SK-N-MC (cell line): ENCODE measurements around the gene PCBP2.

Experiments
- EZH2 ChIP-seq: fragments of 200-600 bp; sonication (generic); IDR thresholded peaks from one replicate; pipeline ENCODE4 v1.6.1; 2017; ENCODE audit warnings: antibody characterized with exemption
- FOXP2 ChIP-seq: optimal IDR thresholded peaks from 2 replicates; pipeline ENCODE3; 2011; ENCODE audit warnings: mild to moderate bottlenecking, moderate library complexity; ENCODE audit not compliant: insufficient read depth; ENCODE audit errors: extremely low read length, control extremely low read depth
- POLR2AphosphoS5 ChIP-seq: IDR thresholded peaks from 2 replicates; pipeline ENCODE4 v1.6.1; 2012; ENCODE audit warnings: mild to moderate bottlenecking, low read depth, low read length, borderline replicate concordance

- TF ChIP-seq POLR2AphosphoS5 (no peak), EZH2 (no peak), FOXP2 (no peak)
Measured at GRCh38 chr12:53524476-53524875, 72.6 kb downstream of the PCBP2 start.
